ENCODE data around the gene C4orf50. TPM values are rescaled to one million over a fixed set of nuclear protein-coding genes. Genes with fewer than 3 reads are reported as not detected.

The C4orf50 gene
- total RNA-seq, 4 donors from 2014 or later: 0.04 to 0.19 (median 0.04) TPM; not detected in 1

GRCh38 chr4:5933116-5933515, 85.1 kb downstream of the C4orf50 start:
- H3K36me3 ChIP-seq: no peaks in the 10 kb centered on the region
- no peaks in the 10 kb centered on the region for H3K4me1 ChIP-seq
- intact Hi-C loops (cut with DNase I): no loop called here
- H3K9me3 ChIP-seq: no peaks in the 10 kb centered on the region
- no peak for DNase-seq
- TF ChIP-seq CTCF (IDR thresholded peaks at IDR 0.05) (no peak), POLR2A (IDR thresholded peaks at IDR 0.05) (no peak)
- H3K27ac ChIP-seq: no peak overlapping the region
- H3K4me3 ChIP-seq: no peak overlapping the region
- peaks cover 0 to 73% (median 0%) of the 10 kb centered on the region in 4 donors for H3K27me3 ChIP-seq
- 33 to 37% methylated on average over 3 to 4 of the region's 4 CpGs for WGBS, 2 donors

GRCh38 chr4:5932035-5932568, 86.1 kb downstream of the C4orf50 start:
- intact Hi-C loops (cut with DNase I): no loop called here
- 48 to 57% methylated on average over 6 to 8 of the region's 12 CpGs for WGBS, 2 donors
- H3K4me3 ChIP-seq: no peak overlapping the region
- DNase-seq: no peak
- peaks cover 0 to 83% (median 0%) of the 10 kb centered on the region in 4 donors for H3K27me3 ChIP-seq
- H3K4me1 ChIP-seq: no peaks in the 10 kb centered on the region
- no peaks in the 10 kb centered on the region for H3K9me3 ChIP-seq
- no peaks in the 10 kb centered on the region for H3K36me3 ChIP-seq
- no peak overlapping the region for H3K27ac ChIP-seq
- TF ChIP-seq POLR2A (IDR thresholded peaks at IDR 0.05) (no peak), CTCF (IDR thresholded peaks at IDR 0.05) (no peak)

GRCh38 chr4:5931526-5931925, 86.7 kb downstream of the C4orf50 start:
- intact Hi-C loops (cut with DNase I): no loop called here
- Histone ChIP-seq H3K4me3 (no peak overlapping the region), H3K27ac (no peak overlapping the region), H3K4me1 (no peaks in the 10 kb centered on the region), H3K9me3 (no peaks in the 10 kb centered on the region), H3K36me3 (no peaks in the 10 kb centered on the region), H3K27me3 (peaks cover 0 to 88% (median 0%) of the 10 kb centered on the region in 4 donors)
- 34 to 61% methylated on average over 7 to 9 of the region's 9 CpGs for WGBS, 2 donors
- DNase-seq: no peak
- TF ChIP-seq CTCF (IDR thresholded peaks at IDR 0.05) (no peak), POLR2A (IDR thresholded peaks at IDR 0.05) (no peak)

GRCh38 chr4:5930876-5931275, 87.4 kb downstream of the C4orf50 start:
- Histone ChIP-seq H3K27me3 (peaks cover 0 to 94% (median 0%) of the 10 kb centered on the region in 4 donors), H3K9me3 (no peaks in the 10 kb centered on the region), H3K27ac (no peak overlapping the region), H3K36me3 (no peaks in the 10 kb centered on the region), H3K4me1 (no peaks in the 10 kb centered on the region), H3K4me3 (no peak overlapping the region)
- no peak for DNase-seq
- intact Hi-C loops (cut with DNase I): no loop called here
- 51 to 69% methylated on average over 7 of the region's 7 CpGs for WGBS, 2 donors
- no peak for TF ChIP-seq POLR2A (IDR thresholded peaks at IDR 0.05)
- TF ChIP-seq CTCF (IDR thresholded peaks at IDR 0.05): no peak

GRCh38 chr4:5930456-5930855, 87.8 kb downstream of the C4orf50 start:
- H3K4me1 ChIP-seq: no peaks in the 10 kb centered on the region
- intact Hi-C loops (cut with DNase I): no loop called here
- H3K27ac ChIP-seq: no peak overlapping the region
- no peak for TF ChIP-seq CTCF (IDR thresholded peaks at IDR 0.05)
- TF ChIP-seq POLR2A (IDR thresholded peaks at IDR 0.05): no peak
- peaks cover 0 to 97% (median 0%) of the 10 kb centered on the region in 4 donors for H3K27me3 ChIP-seq
- H3K36me3 ChIP-seq: no peaks in the 10 kb centered on the region
- no peak overlapping the region for H3K4me3 ChIP-seq
- no peak for DNase-seq
- 56 to 60% methylated on average over 6 of the region's 8 CpGs for WGBS, 2 donors
- no peaks in the 10 kb centered on the region for H3K9me3 ChIP-seq
